Keratinocyte (primary cell): ENCODE data around the gene ZBTB7A.

ENCODE experiments used
- EZH2 ChIP-seq: IDR thresholded peaks from one replicate; pipeline ENCODE4 v1.6.1; 2012; ENCODE audit warnings: inconsistent platforms, mild to moderate bottlenecking, low read length, moderate library complexity
- TF ChIP-seq, protein P1 (sequence below), 3 experiments: IDR thresholded peaks in 1 of 3; conservative IDR thresholded peaks in 1 of 3; optimal IDR thresholded peaks in 1 of 3; 2 replicates in 2 of 3; 3 replicates in 1 of 3; pipeline versions ENCODE3 to v1.5.1; 2011; ENCODE audit warnings: low read length in 3 of 3, mild to moderate bottlenecking in 3 of 3, moderate library complexity in 2 of 3, control low read depth in 1 of 3, inconsistent platforms in 1 of 3; ENCODE audit not compliant: insufficient read depth in 2 of 3; ENCODE audit errors: extremely low read depth in 1 of 3

GRCh38 chr19:4013886-4014540 lies 52.7 kb downstream of the ZBTB7A start:
- TF ChIP-seq, protein P1, sequence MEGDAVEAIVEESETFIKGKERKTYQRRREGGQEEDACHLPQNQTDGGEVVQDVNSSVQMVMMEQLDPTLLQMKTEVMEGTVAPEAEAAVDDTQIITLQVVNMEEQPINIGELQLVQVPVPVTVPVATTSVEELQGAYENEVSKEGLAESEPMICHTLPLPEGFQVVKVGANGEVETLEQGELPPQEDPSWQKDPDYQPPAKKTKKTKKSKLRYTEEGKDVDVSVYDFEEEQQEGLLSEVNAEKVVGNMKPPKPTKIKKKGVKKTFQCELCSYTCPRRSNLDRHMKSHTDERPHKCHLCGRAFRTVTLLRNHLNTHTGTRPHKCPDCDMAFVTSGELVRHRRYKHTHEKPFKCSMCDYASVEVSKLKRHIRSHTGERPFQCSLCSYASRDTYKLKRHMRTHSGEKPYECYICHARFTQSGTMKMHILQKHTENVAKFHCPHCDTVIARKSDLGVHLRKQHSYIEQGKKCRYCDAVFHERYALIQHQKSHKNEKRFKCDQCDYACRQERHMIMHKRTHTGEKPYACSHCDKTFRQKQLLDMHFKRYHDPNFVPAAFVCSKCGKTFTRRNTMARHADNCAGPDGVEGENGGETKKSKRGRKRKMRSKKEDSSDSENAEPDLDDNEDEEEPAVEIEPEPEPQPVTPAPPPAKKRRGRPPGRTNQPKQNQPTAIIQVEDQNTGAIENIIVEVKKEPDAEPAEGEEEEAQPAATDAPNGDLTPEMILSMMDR (optimal IDR thresholded peaks at IDR 0.05 in 1 of 3, IDR thresholded peaks at IDR 0.05 in 1 of 3, conservative IDR thresholded peaks at IDR 0.05 in 1 of 3; ENCODE audit: extremely low read depth in 1 of 3, insufficient read depth in 2 of 3, low read length in 3 of 3) = no peak
- TF ChIP-seq EZH2 = no peak
